Loucy (cell line): Measurements from ENCODE around the gene PDCD10.

Experiments used
- H2AFZ ChIP-seq: fragments of 200-600 bp; sonication (generic); 2 replicates; pipeline ENCODE4 v1.6.0; 2016; ENCODE audit warnings: antibody characterized with exemption, mild to moderate bottlenecking, low read length, moderate library complexity
- H3F3A ChIP-seq: fragments of 200-600 bp; 2 replicates; pipeline ENCODE4 v1.6.0; 2016; ENCODE audit warnings: antibody characterized with exemption, low read depth, mild to moderate bottlenecking
- H3K27me3 ChIP-seq: fragments of 200-600 bp; sonication (generic); 2 replicates; pipeline ENCODE4 v1.6.1; 2014; ENCODE audit warnings: low read length, mild to moderate bottlenecking; ENCODE audit not compliant: insufficient read depth, poor library complexity, severe bottlenecking
- H3K36me3 ChIP-seq: fragments of 200-600 bp; sonication (generic); 2 replicates; pipeline ENCODE4 v1.6.1; 2016; ENCODE audit warnings: low read length; ENCODE audit not compliant: insufficient read depth
- H3K4me1 ChIP-seq: fragments of 200-600 bp; sonication (generic); 2 replicates; pipeline ENCODE4 v1.5.1; 2014; ENCODE audit warnings: low read length, mild to moderate bottlenecking; ENCODE audit not compliant: insufficient read depth, poor library complexity, severe bottlenecking
- H3K4me2 ChIP-seq: fragments of 200-600 bp; sonication (generic); 2 replicates; pipeline ENCODE4 v1.6.0; 2014; ENCODE audit warnings: antibody characterized with exemption, low read length, low read depth, mild to moderate bottlenecking; ENCODE audit not compliant: poor library complexity, severe bottlenecking
- H3K4me3 ChIP-seq: fragments of 200-600 bp; sonication (generic); 2 replicates; pipeline ENCODE4 v1.5.1; 2014; ENCODE audit warnings: low read length, mild to moderate bottlenecking, mixed read lengths; ENCODE audit not compliant: poor library complexity, severe bottlenecking
- H3K79me2 ChIP-seq: fragments of 200-600 bp; sonication (generic); 2 replicates; pipeline ENCODE4 v1.6.1; 2014; ENCODE audit warnings: low read length; ENCODE audit not compliant: insufficient read depth
- H3K9ac ChIP-seq: fragments of 200-600 bp; sonication (generic); 2 replicates; pipeline ENCODE4 v1.6.0; 2014; ENCODE audit warnings: mild to moderate bottlenecking, low read depth, low read length, moderate library complexity; ENCODE audit not compliant: poor library complexity, severe bottlenecking
- H3K9me2 ChIP-seq: fragments of 200-600 bp; sonication (generic); replicated peaks from 2 replicates; pipeline ENCODE4 v1.6.1; 2016; ENCODE audit warnings: low read depth, low read length, mixed read lengths
- H3K9me3 ChIP-seq: fragments of 200-600 bp; sonication (generic); 2 replicates; pipeline ENCODE4 v1.6.1; 2014; ENCODE audit warnings: mild to moderate bottlenecking, antibody characterized with exemption, low read length, low read depth; ENCODE audit not compliant: insufficient read depth
- H4K20me1 ChIP-seq: fragments of 200-600 bp; sonication (generic); 2 replicates; pipeline ENCODE4 v1.6.0; 2014; ENCODE audit warnings: antibody characterized with exemption, low read length, mild to moderate bottlenecking; ENCODE audit not compliant: insufficient read depth, poor library complexity, severe bottlenecking
- CTCF ChIP-seq: fragments of 200-600 bp; sonication (generic); conservative IDR thresholded peaks from 2 replicates; pipeline ENCODE4 v1.5.1; 2014; ENCODE audit warnings: mild to moderate bottlenecking, antibody characterized with exemption, low read length
- EZH2phosphoT487 ChIP-seq: fragments of 200-600 bp; IDR thresholded peaks from 2 replicates; pipeline ENCODE4 v1.6.1; 2018; ENCODE audit warnings: antibody characterized with exemption, mild to moderate bottlenecking, moderate library complexity, borderline replicate concordance

Gene PDCD10

DNA sequence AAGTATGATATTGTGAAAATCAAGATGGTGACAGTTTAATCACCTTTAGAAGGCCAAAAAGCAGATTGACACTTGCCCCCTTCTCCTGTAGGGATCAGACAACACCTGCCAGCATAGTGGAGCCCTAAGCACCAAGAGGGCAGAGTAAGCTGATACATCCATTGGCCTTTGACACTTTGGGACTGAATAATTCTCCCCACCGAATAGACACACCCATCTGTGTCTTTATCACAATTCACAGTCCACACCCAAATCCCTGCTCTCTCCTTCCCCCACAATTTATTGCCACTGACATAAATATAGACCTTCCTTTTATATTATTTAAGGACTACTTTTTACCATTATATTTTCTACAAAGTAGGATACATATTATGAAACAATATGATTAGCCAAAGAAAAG lies 77.9 kb downstream of the PDCD10 start:
- TF ChIP-seq EZH2phosphoT487 = no peak
- TF ChIP-seq CTCF = no peak

GRCh38 chr3:167653760-167654159 lies 80.9 kb downstream of the PDCD10 start, which contains the start of gene WDR49:
TSS of gene WDR49 (minus strand) at chr3:167653942. CDS start at chr3:167653425, 517 bp downstream.
- Histone ChIP-seq H3K27me3 (no peaks in the 10 kb centered on the region), H3F3A (no peaks in the 10 kb centered on the region), H3K4me3 (no peak within 1 kb of the TSS), H3K4me1 (peaks cover 9% of the 10 kb centered on the region), H2AFZ (no peak within 1 kb of the TSS), H3K36me3 (no peaks in the 10 kb centered on the region), H3K79me2 (no peaks in the 10 kb centered on the region), H3K4me2 (no peak within 1 kb of the TSS), H3K9me2 (no peaks in the 10 kb centered on the region), H4K20me1 (no peaks in the 10 kb centered on the region), H3K9ac (no peak within 1 kb of the TSS), H3K9me3 (no peaks in the 10 kb centered on the region)
- no peak for TF ChIP-seq EZH2phosphoT487
- no peak for TF ChIP-seq CTCF

More for the DNA sequence above, 77.9 kb downstream of the PDCD10 start:
- Histone ChIP-seq H3K4me2 (no peak overlapping the region), H3F3A (no peaks in the 10 kb centered on the region), H3K4me3 (no peak overlapping the region), H3K9me3 (no peaks in the 10 kb centered on the region), H4K20me1 (no peaks in the 10 kb centered on the region), H3K27me3 (no peaks in the 10 kb centered on the region), H3K36me3 (no peaks in the 10 kb centered on the region), H3K79me2 (no peaks in the 10 kb centered on the region), H3K4me1 (no peaks in the 10 kb centered on the region), H3K9ac (no peak overlapping the region), H2AFZ (no peak overlapping the region), H3K9me2 (no peaks in the 10 kb centered on the region)

GRCh38 chr3:167653155-167653554 lies 81.5 kb downstream of the PDCD10 start:
- no peak for TF ChIP-seq EZH2phosphoT487
- TF ChIP-seq CTCF = no peak
- H3K4me3 ChIP-seq = no peak overlapping the region
- no peaks in the 10 kb centered on the region for H3K36me3 ChIP-seq
- no peaks in the 10 kb centered on the region for H3K27me3 ChIP-seq
- no peaks in the 10 kb centered on the region for H3F3A ChIP-seq
- no peak overlapping the region for H3K9ac ChIP-seq
- no peaks in the 10 kb centered on the region for H3K79me2 ChIP-seq
- H3K4me1 ChIP-seq = peaks cover 9% of the 10 kb centered on the region
- no peak overlapping the region for H2AFZ ChIP-seq
- no peaks in the 10 kb centered on the region for H3K9me3 ChIP-seq
- H3K4me2 ChIP-seq = no peak overlapping the region
- H3K9me2 ChIP-seq = no peaks in the 10 kb centered on the region
- H4K20me1 ChIP-seq = no peaks in the 10 kb centered on the region
